Measurements from ENCODE around the gene P3H1. TPM values are rescaled to one million over a fixed set of nuclear protein-coding genes. Genes with fewer than 3 reads are reported as not detected.

The P3H1 gene
- total RNA-seq, 1 donor from 2014 or later: 44.4 TPM

GRCh38 chr1:42744148-42744413 lies 22.7 kb downstream of the P3H1 start:
- no peak for DNase-seq (ENCODE audit: low read depth)
- TF ChIP-seq, protein P1, sequence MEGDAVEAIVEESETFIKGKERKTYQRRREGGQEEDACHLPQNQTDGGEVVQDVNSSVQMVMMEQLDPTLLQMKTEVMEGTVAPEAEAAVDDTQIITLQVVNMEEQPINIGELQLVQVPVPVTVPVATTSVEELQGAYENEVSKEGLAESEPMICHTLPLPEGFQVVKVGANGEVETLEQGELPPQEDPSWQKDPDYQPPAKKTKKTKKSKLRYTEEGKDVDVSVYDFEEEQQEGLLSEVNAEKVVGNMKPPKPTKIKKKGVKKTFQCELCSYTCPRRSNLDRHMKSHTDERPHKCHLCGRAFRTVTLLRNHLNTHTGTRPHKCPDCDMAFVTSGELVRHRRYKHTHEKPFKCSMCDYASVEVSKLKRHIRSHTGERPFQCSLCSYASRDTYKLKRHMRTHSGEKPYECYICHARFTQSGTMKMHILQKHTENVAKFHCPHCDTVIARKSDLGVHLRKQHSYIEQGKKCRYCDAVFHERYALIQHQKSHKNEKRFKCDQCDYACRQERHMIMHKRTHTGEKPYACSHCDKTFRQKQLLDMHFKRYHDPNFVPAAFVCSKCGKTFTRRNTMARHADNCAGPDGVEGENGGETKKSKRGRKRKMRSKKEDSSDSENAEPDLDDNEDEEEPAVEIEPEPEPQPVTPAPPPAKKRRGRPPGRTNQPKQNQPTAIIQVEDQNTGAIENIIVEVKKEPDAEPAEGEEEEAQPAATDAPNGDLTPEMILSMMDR (conservative IDR thresholded peaks at IDR 0.05; ENCODE audit: low read depth, low read length): no peak
- no peak overlapping the region for H3K4me3 ChIP-seq (ENCODE audit: low read depth, low read length)

- no peak overlapping the region for H3K4me3 ChIP-seq (ENCODE audit: low read depth, low read length)
- no peak for DNase-seq (ENCODE audit: low read depth)
Observed at GRCh38 chr1:42743317-42744147, 23.3 kb downstream of the P3H1 start.

GRCh38 chr1:42742617-42743316 lies 24.1 kb downstream of the P3H1 start:
- no peak for DNase-seq (ENCODE audit: low read depth)
- TF ChIP-seq, protein P1 (conservative IDR thresholded peaks at IDR 0.05; ENCODE audit: low read depth, low read length): no peak
- H3K4me3 ChIP-seq (ENCODE audit: low read depth, low read length): no peak overlapping the region

More at GRCh38 chr1:42743317-42744147, 23.3 kb downstream of the P3H1 start:
- TF ChIP-seq, protein P1 (conservative IDR thresholded peaks at IDR 0.05; ENCODE audit: low read depth, low read length): no peak

DNA sequence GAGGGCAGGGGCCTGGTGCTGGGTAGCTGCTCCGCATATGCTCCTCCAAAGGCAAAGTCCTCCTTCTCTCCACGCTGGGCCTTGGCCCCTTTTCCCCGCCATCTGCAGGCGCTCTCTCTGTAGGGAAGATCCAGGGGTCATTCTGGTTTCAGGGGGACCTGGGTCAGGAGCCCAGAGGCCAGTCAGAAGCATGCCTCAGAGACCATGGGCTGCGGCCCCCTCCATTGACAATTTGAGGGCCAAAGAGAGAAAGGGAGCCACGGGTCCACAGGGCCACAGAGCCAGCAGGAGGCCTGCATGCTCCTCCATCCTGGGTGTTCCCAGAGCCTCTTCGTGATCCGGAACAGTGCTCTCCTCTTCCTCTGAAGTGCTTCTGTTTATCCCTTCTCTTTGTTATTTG lies 24.7 kb downstream of the P3H1 start:
- DNase-seq (ENCODE audit: low read depth): no peak
- TF ChIP-seq, protein P1 (conservative IDR thresholded peaks at IDR 0.05; ENCODE audit: low read depth, low read length): no peak
- H3K4me3 ChIP-seq (ENCODE audit: low read depth, low read length): no peak overlapping the region

DNA sequence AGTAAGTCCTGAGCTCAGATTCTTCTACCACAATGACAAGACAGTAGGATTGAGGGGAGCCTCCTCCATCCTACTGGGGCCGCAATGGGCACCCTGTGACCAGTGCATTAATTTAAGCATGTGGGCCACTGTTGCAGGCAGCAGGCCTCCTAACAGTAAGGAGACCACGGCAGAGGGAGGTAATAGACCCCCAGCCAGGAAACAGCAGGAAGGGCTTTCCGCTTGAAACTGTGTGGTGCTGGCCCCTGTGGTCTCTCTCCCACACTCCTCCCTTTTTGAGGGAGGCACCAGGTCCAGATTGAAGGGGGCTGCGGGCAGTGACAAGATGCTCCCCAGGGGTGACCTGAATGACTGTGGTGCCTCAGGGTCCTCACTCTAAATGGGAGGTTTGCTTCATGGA lies 25.1 kb downstream of the P3H1 start:
- no peak for DNase-seq (ENCODE audit: low read depth)
- TF ChIP-seq, protein P1 (conservative IDR thresholded peaks at IDR 0.05; ENCODE audit: low read depth, low read length): no peak
- H3K4me3 ChIP-seq (ENCODE audit: low read depth, low read length): no peak overlapping the region

GRCh38 chr1:42740851-42741580 lies 25.8 kb downstream of the P3H1 start:
- H3K4me3 ChIP-seq (ENCODE audit: low read depth, low read length): no peak overlapping the region
- no peak for DNase-seq (ENCODE audit: low read depth)
- TF ChIP-seq, protein P1 (conservative IDR thresholded peaks at IDR 0.05; ENCODE audit: low read depth, low read length): no peak

Measured in epithelial cell of proximal tubule (primary cell).